ENCODE measurements around the gene AFAP1L2. TPM values are rescaled to one million over a fixed set of nuclear protein-coding genes. Genes with fewer than 3 reads are reported as not detected.
"Not testable (repeated sequence)": the region's sequence is repeated elsewhere in the genome, so short reads cannot be mapped to it uniquely, and the experiment has no call there.

Gene AFAP1L2
- total and polyA plus RNA-seq, 8 donors: 2.6 to 25.0 (median 10.0) TPM

DNA sequence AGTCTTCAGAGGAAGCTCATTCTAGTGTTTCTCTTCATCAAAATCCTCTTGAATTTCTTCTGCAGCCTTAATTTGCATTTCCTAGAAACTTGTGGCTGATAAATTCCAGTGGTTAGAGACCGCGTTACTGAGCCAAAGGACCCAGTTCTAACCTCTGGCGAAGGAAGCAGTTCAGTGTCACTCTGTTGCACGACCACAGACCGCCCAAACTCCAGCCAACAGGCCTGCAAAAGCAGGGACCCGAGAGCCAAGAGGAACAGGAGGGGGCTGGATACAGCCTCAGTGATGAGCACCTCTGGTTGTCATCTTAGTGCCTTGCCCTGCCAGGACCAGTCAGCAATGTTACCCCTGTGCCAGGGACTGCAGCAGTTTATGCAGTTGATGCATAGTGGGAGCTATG lies 70.0 kb downstream of the AFAP1L2 start:
- Histone ChIP-seq H3K27ac (no peak overlapping the region), H3K27me3 (no peaks in the 10 kb centered on the region), H3K4me1 (peaks cover 0 to 19% (median 5%) of the 10 kb centered on the region in 4 donors), H3K4me3 (no peak overlapping the region), H3K36me3 (peaks cover 0 to 21% (median 2%) of the 10 kb centered on the region in 4 donors), H3K9me3 (no peaks in the 10 kb centered on the region)
- TF ChIP-seq EP300 (IDR thresholded peaks at IDR 0.05) (no peak), POLR2AphosphoS5 (IDR thresholded peaks at IDR 0.05) (no peak), POLR2A (IDR thresholded peaks at IDR 0.05) (no peak)
- TF ChIP-seq, protein P1, sequence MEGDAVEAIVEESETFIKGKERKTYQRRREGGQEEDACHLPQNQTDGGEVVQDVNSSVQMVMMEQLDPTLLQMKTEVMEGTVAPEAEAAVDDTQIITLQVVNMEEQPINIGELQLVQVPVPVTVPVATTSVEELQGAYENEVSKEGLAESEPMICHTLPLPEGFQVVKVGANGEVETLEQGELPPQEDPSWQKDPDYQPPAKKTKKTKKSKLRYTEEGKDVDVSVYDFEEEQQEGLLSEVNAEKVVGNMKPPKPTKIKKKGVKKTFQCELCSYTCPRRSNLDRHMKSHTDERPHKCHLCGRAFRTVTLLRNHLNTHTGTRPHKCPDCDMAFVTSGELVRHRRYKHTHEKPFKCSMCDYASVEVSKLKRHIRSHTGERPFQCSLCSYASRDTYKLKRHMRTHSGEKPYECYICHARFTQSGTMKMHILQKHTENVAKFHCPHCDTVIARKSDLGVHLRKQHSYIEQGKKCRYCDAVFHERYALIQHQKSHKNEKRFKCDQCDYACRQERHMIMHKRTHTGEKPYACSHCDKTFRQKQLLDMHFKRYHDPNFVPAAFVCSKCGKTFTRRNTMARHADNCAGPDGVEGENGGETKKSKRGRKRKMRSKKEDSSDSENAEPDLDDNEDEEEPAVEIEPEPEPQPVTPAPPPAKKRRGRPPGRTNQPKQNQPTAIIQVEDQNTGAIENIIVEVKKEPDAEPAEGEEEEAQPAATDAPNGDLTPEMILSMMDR (IDR thresholded peaks at IDR 0.05): no peak
- DNase-seq: peak in 1 of 2 donors; percentile 38
- intact Hi-C loops (cut with DNase I; ENCODE audit: low total_unique reads): no loop called here
- WGBS, 5 donors: 69 to 81% (median 77%) methylated on average over 6 of the region's 6 CpGs

DNA sequence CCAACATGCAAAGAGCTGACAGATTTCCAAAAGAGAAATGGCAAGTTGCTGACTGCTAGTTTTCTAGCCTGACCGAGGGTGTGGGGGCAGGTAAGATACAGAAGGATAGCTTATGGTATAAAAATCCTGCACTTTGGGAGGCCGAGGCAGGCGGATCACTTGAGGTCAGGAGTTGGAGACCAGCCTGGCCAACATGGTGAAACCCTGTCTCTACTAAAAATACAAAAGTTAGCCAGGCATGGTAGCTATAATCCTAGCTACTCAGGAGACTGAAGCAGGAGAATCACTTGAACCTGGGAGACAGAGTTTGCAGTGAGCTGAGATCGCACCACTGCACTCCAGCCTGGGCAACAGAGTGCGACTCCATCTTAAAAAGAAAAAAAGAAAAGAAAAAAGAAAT lies 70.9 kb downstream of the AFAP1L2 start:
- WGBS, 5 donors: 78 to 94% (median 90%) methylated on average over 5 of the region's 5 CpGs
- intact Hi-C loops (cut with DNase I; ENCODE audit: low total_unique reads); H3K27me3 ChIP-seq; DNase-seq; H3K4me3 ChIP-seq; H3K9me3 ChIP-seq: not testable (repeated sequence)
- peaks cover 0 to 26% (median 5%) of the 10 kb centered on the region in 4 donors for H3K4me1 ChIP-seq
- peak overlapping the region in 2 of 5 donors; percentile 28 to 45 for H3K27ac ChIP-seq
- H3K36me3 ChIP-seq: peaks cover 0 to 15% (median 2%) of the 10 kb centered on the region in 4 donors

DNA sequence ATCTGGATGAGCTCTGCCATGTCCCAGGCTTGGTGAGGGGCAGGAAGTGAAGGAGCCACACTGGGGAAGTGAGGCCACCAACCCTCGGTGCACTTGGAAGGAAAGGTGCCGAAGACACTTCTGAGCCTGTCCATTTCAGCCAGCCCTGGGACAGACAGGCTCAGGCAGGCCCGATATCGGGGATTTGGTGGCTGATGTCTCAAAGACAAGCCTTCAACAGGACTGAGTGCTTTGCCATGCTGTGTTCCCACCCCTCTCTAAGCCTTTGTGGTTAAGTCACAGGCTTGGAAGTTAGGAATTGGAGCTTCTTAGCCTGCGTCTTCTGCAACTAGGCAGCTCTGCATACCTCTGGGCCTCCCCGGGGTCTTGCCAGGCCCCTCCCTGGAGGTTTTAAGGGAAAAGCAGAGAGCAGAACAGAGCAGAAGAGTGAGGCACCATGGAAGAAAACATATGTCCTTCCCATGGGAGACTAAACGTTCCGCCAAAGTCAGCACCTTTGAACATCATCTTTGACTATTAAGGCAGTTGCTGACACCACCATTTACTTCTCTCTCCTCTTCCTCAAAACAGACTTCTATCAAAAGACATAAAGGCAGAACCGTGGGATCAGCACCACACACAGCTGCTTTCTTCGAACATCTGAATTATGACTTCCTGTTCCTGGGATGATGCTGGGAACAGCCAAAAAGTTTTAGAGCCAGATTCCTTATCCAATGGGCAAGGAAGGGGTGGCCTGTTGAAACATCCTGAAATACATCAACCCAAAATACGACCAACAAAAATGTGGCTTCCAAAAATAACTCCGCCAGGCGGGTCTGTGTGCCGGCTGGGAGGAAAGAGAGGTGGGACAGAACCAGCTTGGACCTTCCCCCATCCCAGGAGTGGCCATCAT lies 71.8 kb downstream of the AFAP1L2 start:
- TF ChIP-seq POLR2A (IDR thresholded peaks at IDR 0.05) (no peak), POLR2AphosphoS5 (IDR thresholded peaks at IDR 0.05) (no peak), EP300 (IDR thresholded peaks at IDR 0.05) (no peak)
- TF ChIP-seq, protein P1 (IDR thresholded peaks at IDR 0.05): no peak
- DNase-seq: no peak
- Histone ChIP-seq H3K9me3 (no peaks in the 10 kb centered on the region), H3K4me3 (no peak overlapping the region), H3K27ac (peak overlapping the region in 3 of 5 donors; percentile 28 to 45 (median 40)), H3K27me3 (no peaks in the 10 kb centered on the region), H3K36me3 (peaks cover 0 to 10% (median 0%) of the 10 kb centered on the region in 4 donors), H3K4me1 (peaks cover 0 to 30% (median 11%) of the 10 kb centered on the region in 4 donors)
- 64 to 83% (median 72%) methylated on average over 14 of the region's 14 CpGs for WGBS, 5 donors
- intact Hi-C loops (cut with DNase I; ENCODE audit: low total_unique reads): no loop called here

DNA sequence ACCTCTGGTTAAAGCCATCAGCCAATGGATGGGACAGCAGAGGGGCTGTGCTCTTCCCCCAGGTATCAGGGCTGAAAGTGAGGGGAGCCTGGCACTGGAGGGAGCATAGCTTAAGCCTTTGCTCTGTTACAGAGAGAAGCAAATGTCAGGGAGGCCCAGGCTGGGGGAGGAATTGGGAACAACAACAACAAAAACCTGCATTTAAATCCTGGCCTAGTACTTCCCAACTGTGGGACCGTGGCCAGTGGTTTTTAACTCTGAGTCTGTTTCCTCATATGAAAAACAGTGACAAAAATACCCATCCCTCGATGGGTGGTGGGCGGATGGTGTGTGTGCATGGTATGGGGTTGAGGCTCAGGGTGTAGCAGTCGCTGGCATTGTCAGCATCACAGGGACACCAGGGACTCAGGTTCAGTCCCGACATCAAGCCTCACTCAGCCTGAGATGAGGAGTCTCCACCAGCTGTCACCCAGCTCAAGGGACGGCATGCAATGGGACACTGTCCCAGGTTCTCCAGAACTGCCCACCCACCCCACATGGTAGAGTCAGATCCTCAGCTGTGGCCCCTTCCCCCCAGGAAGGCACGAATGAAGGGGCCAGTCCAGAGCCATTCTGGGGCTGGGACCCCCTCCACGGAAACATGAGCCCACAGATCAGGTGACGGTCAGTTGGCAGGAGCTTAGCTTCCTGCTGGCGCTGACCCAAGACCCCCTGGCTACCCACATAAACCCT lies 74.5 kb downstream of the AFAP1L2 start:
- TF ChIP-seq, protein P1 (IDR thresholded peaks at IDR 0.05): no peak
- Histone ChIP-seq H3K36me3 (peaks cover 0 to 5% (median 0%) of the 10 kb centered on the region in 4 donors), H3K27me3 (no peaks in the 10 kb centered on the region), H3K4me3 (no peak overlapping the region), H3K9me3 (no peaks in the 10 kb centered on the region), H3K4me1 (peaks cover 0 to 30% (median 12%) of the 10 kb centered on the region in 4 donors), H3K27ac (peak overlapping the region in 1 of 5 donors; percentile 3)
- intact Hi-C loops (cut with DNase I; ENCODE audit: low total_unique reads): no loop called here
- DNase-seq: no peak
- WGBS, 5 donors: 69 to 80% (median 72%) methylated on average over 10 of the region's 10 CpGs

All from stomach (tissue), 9 donors.